Measurements from ENCODE around the gene SLC35G3.
"Not testable (repeated sequence)": the region's sequence is repeated elsewhere in the genome, so short reads cannot be mapped to it uniquely, and the experiment has no call there.

The SLC35G3 gene

GRCh38 chr17:35194001-35194400, at the start of gene SLC35G3:
SLC35G3 (minus strand) TSS chr17:35194393; CDS start chr17:35194307, 86 bp downstream.
- not testable (repeated sequence) for H3K9me3 Mint-ChIP-seq; H3K27me3 Mint-ChIP-seq; H3K36me3 Mint-ChIP-seq (ENCODE audit: insufficient read depth); DNase-seq (ENCODE audit: low spot score in 2 of 2); ATAC-seq (replicated peaks; ENCODE audit: extremely low read depth, poor library complexity, severe bottlenecking); H3K27ac Mint-ChIP-seq (ENCODE audit: low read depth); H3K4me3 Mint-ChIP-seq
- H3K4me1 Mint-ChIP-seq = peaks cover 14% of the 10 kb centered on the region

- H3K36me3 Mint-ChIP-seq (ENCODE audit: insufficient read depth) = peaks cover 66% of the 10 kb centered on the region
- H3K27ac Mint-ChIP-seq (ENCODE audit: low read depth) = peak overlapping the region; percentile 99
- H3K4me1 Mint-ChIP-seq = peaks cover 71% of the 10 kb centered on the region
- no peaks in the 10 kb centered on the region for H3K9me3 Mint-ChIP-seq
- no peaks in the 10 kb centered on the region for H3K27me3 Mint-ChIP-seq
- peak; percentile 36 to 44 for DNase-seq (ENCODE audit: low spot score in 2 of 2)
- peak; percentile 29 for ATAC-seq (replicated peaks; ENCODE audit: extremely low read depth, poor library complexity, severe bottlenecking)
- peak overlapping the region; percentile 99 for H3K4me3 Mint-ChIP-seq
These were observed 49.6 kb upstream of the SLC35G3 start for GRCh38 chr17:35243561-35244340.

- no peaks in the 10 kb centered on the region for H3K9me3 Mint-ChIP-seq
- peaks cover 71% of the 10 kb centered on the region for H3K4me1 Mint-ChIP-seq
- ATAC-seq (replicated peaks; ENCODE audit: extremely low read depth, poor library complexity, severe bottlenecking) (peak; percentile 80), DNase-seq (ENCODE audit: low spot score in 2 of 2) (peak; percentile 90 to 93)
- H3K36me3 Mint-ChIP-seq (ENCODE audit: insufficient read depth) = peaks cover 59% of the 10 kb centered on the region
- H3K27ac Mint-ChIP-seq (ENCODE audit: low read depth) = peak within 1 kb of the TSS; percentile 99
- H3K4me3 Mint-ChIP-seq = peak within 1 kb of the TSS; percentile 99
- no peaks in the 10 kb centered on the region for H3K27me3 Mint-ChIP-seq
These were observed 48.8 kb upstream of the SLC35G3 start, which contains the start of gene SLFN5 for GRCh38 chr17:35242805-35243560. SLFN5 (plus strand) TSS chr17:35243072; CDS start chr17:35258691, 15,619 bp downstream.

- peak overlapping the region; percentile 99 for H3K27ac Mint-ChIP-seq (ENCODE audit: low read depth)
- ATAC-seq (replicated peaks; ENCODE audit: extremely low read depth, poor library complexity, severe bottlenecking) (peak; percentile 75), DNase-seq (ENCODE audit: low spot score in 2 of 2) (peak; percentile 66 to 82)
- H3K4me3 Mint-ChIP-seq = peak overlapping the region; percentile 99
- H3K4me1 Mint-ChIP-seq = peaks cover 71% of the 10 kb centered on the region
- peaks cover 53% of the 10 kb centered on the region for H3K36me3 Mint-ChIP-seq (ENCODE audit: insufficient read depth)
- no peaks in the 10 kb centered on the region for H3K9me3 Mint-ChIP-seq
- H3K27me3 Mint-ChIP-seq = no peaks in the 10 kb centered on the region
These were observed 48.1 kb upstream of the SLC35G3 start for GRCh38 chr17:35242158-35242804.

GRCh38 chr17:35241520-35241919, 47.3 kb upstream of the SLC35G3 start:
- H3K27me3 Mint-ChIP-seq = no peaks in the 10 kb centered on the region
- no peak for ATAC-seq (replicated peaks; ENCODE audit: extremely low read depth, poor library complexity, severe bottlenecking)
- no peak for DNase-seq (ENCODE audit: low spot score in 2 of 2)
- H3K27ac Mint-ChIP-seq (ENCODE audit: low read depth) = peak overlapping the region; percentile 99
- peak overlapping the region; percentile 99 for H3K4me3 Mint-ChIP-seq
- peaks cover 47% of the 10 kb centered on the region for H3K36me3 Mint-ChIP-seq (ENCODE audit: insufficient read depth)
- H3K4me1 Mint-ChIP-seq = peaks cover 73% of the 10 kb centered on the region
- H3K9me3 Mint-ChIP-seq = no peaks in the 10 kb centered on the region

- H3K9me3 Mint-ChIP-seq = no peaks in the 10 kb centered on the region
- H3K27me3 Mint-ChIP-seq = no peaks in the 10 kb centered on the region
- H3K4me3 Mint-ChIP-seq = peak overlapping the region; percentile 99
- peak overlapping the region; percentile 99 for H3K27ac Mint-ChIP-seq (ENCODE audit: low read depth)
- H3K4me1 Mint-ChIP-seq = peaks cover 78% of the 10 kb centered on the region
- peaks cover 45% of the 10 kb centered on the region for H3K36me3 Mint-ChIP-seq (ENCODE audit: insufficient read depth)
- DNase-seq (ENCODE audit: low spot score in 2 of 2) (no peak), ATAC-seq (replicated peaks; ENCODE audit: extremely low read depth, poor library complexity, severe bottlenecking) (no peak)
These were observed 46.7 kb upstream of the SLC35G3 start for GRCh38 chr17:35240861-35241260.

- Mint-ChIP-seq H3K4me3 (peak overlapping the region; percentile 77), H3K9me3 (no peaks in the 10 kb centered on the region), H3K4me1 (peaks cover 78% of the 10 kb centered on the region), H3K27ac (ENCODE audit: low read depth) (peak overlapping the region; percentile 75), H3K36me3 (ENCODE audit: insufficient read depth) (peaks cover 37% of the 10 kb centered on the region), H3K27me3 (no peaks in the 10 kb centered on the region)
- no peak for ATAC-seq (replicated peaks; ENCODE audit: extremely low read depth, poor library complexity, severe bottlenecking)
- DNase-seq (ENCODE audit: low spot score in 2 of 2) = no peak
These were observed 45.6 kb upstream of the SLC35G3 start for GRCh38 chr17:35239823-35240222.

GRCh38 chr17:35238821-35239220, 44.6 kb upstream of the SLC35G3 start:
- no peak for ATAC-seq (replicated peaks; ENCODE audit: extremely low read depth, poor library complexity, severe bottlenecking)
- peak overlapping the region; percentile 77 for H3K4me3 Mint-ChIP-seq
- H3K27me3 Mint-ChIP-seq = no peaks in the 10 kb centered on the region

GRCh38 chr17:35236821-35237220, 42.6 kb upstream of the SLC35G3 start:
- Mint-ChIP-seq H3K27me3 (no peaks in the 10 kb centered on the region), H3K9me3 (no peaks in the 10 kb centered on the region), H3K36me3 (ENCODE audit: insufficient read depth) (peaks cover 11% of the 10 kb centered on the region), H3K4me1 (peaks cover 65% of the 10 kb centered on the region), H3K27ac (ENCODE audit: low read depth) (no peak overlapping the region), H3K4me3 (no peak overlapping the region)
- DNase-seq (ENCODE audit: low spot score in 2 of 2) (no peak), ATAC-seq (replicated peaks; ENCODE audit: extremely low read depth, poor library complexity, severe bottlenecking) (no peak)

More at GRCh38 chr17:35238821-35239220, 44.6 kb upstream of the SLC35G3 start:
- no peak for DNase-seq (ENCODE audit: low spot score in 2 of 2)
- Mint-ChIP-seq H3K27ac (ENCODE audit: low read depth) (no peak overlapping the region), H3K36me3 (ENCODE audit: insufficient read depth) (peaks cover 28% of the 10 kb centered on the region), H3K4me1 (peaks cover 70% of the 10 kb centered on the region), H3K9me3 (no peaks in the 10 kb centered on the region)

- Mint-ChIP-seq H3K27me3 (no peaks in the 10 kb centered on the region), H3K27ac (ENCODE audit: low read depth) (no peak overlapping the region), H3K4me3 (peak overlapping the region; percentile 23), H3K4me1 (peaks cover 64% of the 10 kb centered on the region), H3K9me3 (no peaks in the 10 kb centered on the region), H3K36me3 (ENCODE audit: insufficient read depth) (peaks cover 7% of the 10 kb centered on the region)
- DNase-seq (ENCODE audit: low spot score in 2 of 2) (no peak), ATAC-seq (replicated peaks; ENCODE audit: extremely low read depth, poor library complexity, severe bottlenecking) (peak; percentile 56)
These were observed 41.7 kb upstream of the SLC35G3 start for GRCh38 chr17:35235917-35236316.

- DNase-seq (ENCODE audit: low spot score in 2 of 2) (no peak), ATAC-seq (replicated peaks; ENCODE audit: extremely low read depth, poor library complexity, severe bottlenecking) (no peak)
- Mint-ChIP-seq H3K4me3 (no peak overlapping the region), H3K36me3 (ENCODE audit: insufficient read depth) (peaks cover 7% of the 10 kb centered on the region), H3K4me1 (peaks cover 61% of the 10 kb centered on the region), H3K27ac (ENCODE audit: low read depth) (no peak overlapping the region), H3K27me3 (no peaks in the 10 kb centered on the region), H3K9me3 (no peaks in the 10 kb centered on the region)
These were observed 41.1 kb upstream of the SLC35G3 start for GRCh38 chr17:35235289-35235688.

GRCh38 chr17:35234315-35234714, 40.1 kb upstream of the SLC35G3 start:
- not testable (repeated sequence) for ATAC-seq (replicated peaks; ENCODE audit: extremely low read depth, poor library complexity, severe bottlenecking); H3K4me3 Mint-ChIP-seq; DNase-seq (ENCODE audit: low spot score in 2 of 2); H3K9me3 Mint-ChIP-seq; H3K27ac Mint-ChIP-seq (ENCODE audit: low read depth); H3K27me3 Mint-ChIP-seq; H3K36me3 Mint-ChIP-seq (ENCODE audit: insufficient read depth)
- H3K4me1 Mint-ChIP-seq = peaks cover 58% of the 10 kb centered on the region

Measured in central memory CD8-positive, alpha-beta T cell (primary cell).